Measurements from ENCODE around the gene LPO.

Gene LPO

DNA sequence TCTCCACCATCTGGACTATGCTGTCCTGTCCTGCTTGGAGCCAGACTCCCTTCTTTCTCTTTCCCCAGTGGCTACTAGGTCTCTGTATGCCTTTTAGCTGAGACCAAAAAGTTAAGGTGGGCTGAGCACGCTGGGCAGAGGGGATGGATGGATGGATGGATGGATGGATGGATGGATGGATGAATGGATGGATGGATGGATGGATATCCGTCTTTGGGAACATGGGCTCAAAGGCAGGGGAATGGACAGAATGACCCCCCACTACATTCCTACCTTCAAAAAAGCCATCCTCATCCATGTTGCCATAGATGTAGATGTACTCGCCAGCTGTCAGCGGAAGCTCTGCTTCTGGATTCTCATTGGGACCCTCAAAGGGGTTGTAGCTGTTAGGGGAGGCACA is 77.4 kb downstream of the LPO start:
- no peak for DNase-seq (ENCODE audit: low read depth in 2 of 2, low spot score in 1 of 2)

DNA sequence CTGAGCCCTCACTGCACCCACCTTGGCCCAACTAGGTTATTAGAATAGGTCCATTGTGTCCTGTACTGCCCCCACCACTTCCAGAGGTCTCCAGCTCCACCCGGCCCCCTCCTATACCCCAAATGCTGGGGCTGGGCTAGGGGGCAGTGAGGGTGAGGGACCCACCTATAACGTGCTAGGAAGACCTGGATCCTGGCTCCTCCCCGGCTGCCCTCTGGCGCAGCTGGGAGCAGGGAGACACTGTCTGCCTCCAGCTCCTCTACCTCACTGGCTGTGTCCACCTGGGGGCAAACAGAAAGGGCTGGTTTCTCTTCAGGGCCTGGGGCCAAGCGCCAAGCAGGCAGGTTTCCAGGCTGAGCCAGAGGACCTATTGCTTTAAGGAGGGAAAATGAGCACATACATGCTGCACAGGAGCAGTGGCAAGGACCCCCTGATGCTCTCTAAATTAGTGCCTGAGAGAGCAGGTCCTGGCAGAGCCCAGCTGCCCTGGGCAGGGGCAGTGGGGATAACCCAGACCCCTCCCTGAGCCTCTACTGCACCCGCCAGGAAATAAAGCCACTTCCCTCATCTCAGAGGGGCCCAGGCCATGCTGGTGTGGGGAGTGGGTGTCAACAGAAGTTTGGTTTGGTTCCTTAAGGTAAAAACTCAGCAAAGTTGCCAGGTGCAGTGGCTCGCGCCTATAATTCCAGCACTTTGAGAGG is 78.0 kb downstream of the LPO start:
- no peak for DNase-seq (ENCODE audit: low read depth in 2 of 2, low spot score in 1 of 2)

GRCh38 chr17:58317421-58318064 is 79.2 kb downstream of the LPO start:
- DNase-seq (ENCODE audit: low read depth in 2 of 2, low spot score in 1 of 2): peak; percentile 49 to 60

- no peak for DNase-seq (ENCODE audit: low read depth in 2 of 2, low spot score in 1 of 2)
These were observed 79.7 kb downstream of the LPO start for GRCh38 chr17:58318065-58318481.

Measured in stimulated activated CD8-positive, alpha-beta memory T cell treated with anti-CD3 and anti-CD28 coated beads, Interleukin-4, amount 100 ng/mL, for 4 hours (primary cell).